ENCODE results near the gene EEF1AKMT2.

GRCh38 chr10:124737708-124738107, 54.0 kb downstream of the EEF1AKMT2 start:
- no peak for TF ChIP-seq LEF1 (IDR thresholded peaks at IDR 0.05; ENCODE audit: borderline replicate concordance)
- TF ChIP-seq FOXM1 (IDR thresholded peaks at IDR 0.05; ENCODE audit: borderline replicate concordance) = no peak
- TF ChIP-seq TARDBP (IDR thresholded peaks at IDR 0.05) = no peak
- no peak for TF ChIP-seq HDGF (IDR thresholded peaks at IDR 0.05; ENCODE audit: borderline replicate concordance)
- TF ChIP-seq SP1 (IDR thresholded peaks at IDR 0.05) = no peak
- no peak for TF ChIP-seq NFRKB (IDR thresholded peaks at IDR 0.05)
- TF ChIP-seq ARNT (IDR thresholded peaks at IDR 0.05) = no peak
- no peak for TF ChIP-seq L3MBTL2 (conservative IDR thresholded peaks at IDR 0.05)
- TF ChIP-seq BHLHE40 (IDR thresholded peaks at IDR 0.05; ENCODE audit: borderline replicate concordance) = no peak
- no peak for TF ChIP-seq ZNF384 (IDR thresholded peaks at IDR 0.05)
- no peak for TF ChIP-seq SUZ12 (IDR thresholded peaks at IDR 0.05)
- no peak for TF ChIP-seq FOXK2 (IDR thresholded peaks at IDR 0.05)
- no peak for TF ChIP-seq CTBP1 (IDR thresholded peaks at IDR 0.05; ENCODE audit: borderline replicate concordance)
- TF ChIP-seq PKNOX1 (IDR thresholded peaks at IDR 0.05) = no peak

Data from HEK293T (cell line).